K562 (cell line): Measurements from ENCODE around the gene HLF.

ENCODE experiments used
- ARID2 ChIP-seq: fragments of 450-650 bp; IDR thresholded peaks from 2 replicates; pipeline ENCODE4 v1.6.1; 2017; ENCODE audit warnings: antibody characterized with exemption, mild to moderate bottlenecking
- CBFB ChIP-seq: sonication (generic); formaldehyde crosslinking; IDR thresholded peaks from 2 replicates; pipeline ENCODE4 v1.4.0; 2020; ENCODE audit warnings: mild to moderate bottlenecking, missing genetic modification reagents
- EGR1 ChIP-seq: fragments of 450-650 bp; conservative IDR thresholded peaks from 2 replicates; pipeline ENCODE4 v1.6.1; 2017; ENCODE audit warnings: mild to moderate bottlenecking
- ESRRA ChIP-seq: fragments of 450-650 bp; IDR thresholded peaks from 2 replicates; pipeline ENCODE4 v1.6.1; 2014; ENCODE audit warnings: low read depth, mild to moderate bottlenecking, moderate library complexity, borderline replicate concordance
- NFE2 ChIP-seq: IDR thresholded peaks from 2 replicates; pipeline ENCODE4 v1.6.1; 2014; ENCODE audit warnings: antibody characterized with exemption, low read depth
- NFRKB ChIP-seq: fragments of 450-650 bp; IDR thresholded peaks from 2 replicates; pipeline ENCODE4 v1.6.1; 2016; ENCODE audit warnings: low read depth
- POLR2A ChIP-seq: fragments of 450-650 bp; conservative IDR thresholded peaks from 2 replicates; pipeline ENCODE4 v1.6.1; 2016
- SMC3 ChIP-seq: conservative IDR thresholded peaks from 2 replicates; pipeline ENCODE4 v1.6.1; 2011; ENCODE audit warnings: low read depth, low read length, improper control_type of control experiment; ENCODE audit not compliant: insufficient read depth
- TF ChIP-seq, protein P1 (sequence below): sonication (generic); formaldehyde crosslinking; IDR thresholded peaks from 2 replicates; pipeline ENCODE4 v1.5.0; 2020; ENCODE audit warnings: missing genetic modification reagents
- TF ChIP-seq, protein P2 (sequence below): fragments of 450-650 bp; formaldehyde crosslinking; IDR thresholded peaks from 2 replicates; pipeline ENCODE4 v1.4.0; 2022; ENCODE audit warnings: mild to moderate bottlenecking, moderate library complexity
- TF ChIP-seq, protein P3 (sequence below), 2 experiments: fragments of 450-650 bp in 1 of 2; sonication (generic) in 1 of 2; formaldehyde crosslinking in 1 of 2; IDR thresholded peaks; 2 replicates each; pipeline versions ENCODE4 v1.7.1 to v1.9.0; 2016 to 2022; ENCODE audit warnings: inconsistent platforms in 1 of 2, mild to moderate bottlenecking in 1 of 2, missing genetic modification reagents in 1 of 2
- TF ChIP-seq, protein P4 (sequence below), 3 experiments: IDR thresholded peaks in 2 of 3; conservative IDR thresholded peaks in 1 of 3; 2 replicates each; pipeline ENCODE4 v1.5.1; 2011 to 2012; ENCODE audit warnings: low read length in 3 of 3, mild to moderate bottlenecking in 3 of 3, control low read depth in 2 of 3, improper control_type of control experiment in 1 of 3, inconsistent platforms in 1 of 3, low read depth in 1 of 3, mixed read lengths in 1 of 3, moderate library complexity in 1 of 3; ENCODE audit not compliant: insufficient read depth in 2 of 3
- TF ChIP-seq, protein P5 (sequence below): sonication (generic); formaldehyde crosslinking; IDR thresholded peaks from 2 replicates; pipeline ENCODE4 v1.8.1; 2023; ENCODE audit warnings: mild to moderate bottlenecking, missing genetic modification reagents
- TF ChIP-seq, protein P6 (sequence below): fragments of 250-450 bp; sonication (Bioruptor Pico); IDR thresholded peaks from 2 replicates; pipeline ENCODE4 v1.5.0; 2020; ENCODE audit warnings: mild to moderate bottlenecking, borderline replicate concordance

DNA sequence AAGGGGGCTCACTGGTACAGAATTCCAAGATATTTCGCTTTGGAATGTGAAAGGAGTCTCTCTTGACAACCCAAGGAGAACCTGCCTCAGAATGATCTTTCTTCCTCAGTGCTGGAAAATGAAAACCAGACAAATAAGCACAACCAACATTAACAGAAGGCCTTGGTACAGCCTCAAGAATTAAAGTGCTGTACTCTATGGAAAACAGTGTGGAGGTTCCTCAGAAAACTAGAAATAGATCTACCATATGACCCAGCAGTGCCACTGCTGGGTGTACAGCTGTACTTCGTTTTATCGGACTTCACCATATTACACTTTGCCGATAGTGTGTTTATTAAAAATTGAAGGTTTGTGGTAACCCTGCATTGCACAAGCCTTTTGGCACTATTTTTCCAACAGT is 25.2 kb downstream of the HLF start:
- TF ChIP-seq NFE2 = no peak
- TF ChIP-seq ESRRA = no peak
- no peak for TF ChIP-seq EGR1
- TF ChIP-seq CBFB (CRISPR knock-in tag) = no peak
- TF ChIP-seq, protein P1, sequence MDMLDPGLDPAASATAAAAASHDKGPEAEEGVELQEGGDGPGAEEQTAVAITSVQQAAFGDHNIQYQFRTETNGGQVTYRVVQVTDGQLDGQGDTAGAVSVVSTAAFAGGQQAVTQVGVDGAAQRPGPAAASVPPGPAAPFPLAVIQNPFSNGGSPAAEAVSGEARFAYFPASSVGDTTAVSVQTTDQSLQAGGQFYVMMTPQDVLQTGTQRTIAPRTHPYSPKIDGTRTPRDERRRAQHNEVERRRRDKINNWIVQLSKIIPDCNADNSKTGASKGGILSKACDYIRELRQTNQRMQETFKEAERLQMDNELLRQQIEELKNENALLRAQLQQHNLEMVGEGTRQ (CRISPR knock-in tag) = no peak
- TF ChIP-seq, protein P2, sequence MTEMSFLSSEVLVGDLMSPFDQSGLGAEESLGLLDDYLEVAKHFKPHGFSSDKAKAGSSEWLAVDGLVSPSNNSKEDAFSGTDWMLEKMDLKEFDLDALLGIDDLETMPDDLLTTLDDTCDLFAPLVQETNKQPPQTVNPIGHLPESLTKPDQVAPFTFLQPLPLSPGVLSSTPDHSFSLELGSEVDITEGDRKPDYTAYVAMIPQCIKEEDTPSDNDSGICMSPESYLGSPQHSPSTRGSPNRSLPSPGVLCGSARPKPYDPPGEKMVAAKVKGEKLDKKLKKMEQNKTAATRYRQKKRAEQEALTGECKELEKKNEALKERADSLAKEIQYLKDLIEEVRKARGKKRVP (CRISPR knock-in tag) = no peak
- TF ChIP-seq NFRKB = no peak
- TF ChIP-seq, protein P3, sequence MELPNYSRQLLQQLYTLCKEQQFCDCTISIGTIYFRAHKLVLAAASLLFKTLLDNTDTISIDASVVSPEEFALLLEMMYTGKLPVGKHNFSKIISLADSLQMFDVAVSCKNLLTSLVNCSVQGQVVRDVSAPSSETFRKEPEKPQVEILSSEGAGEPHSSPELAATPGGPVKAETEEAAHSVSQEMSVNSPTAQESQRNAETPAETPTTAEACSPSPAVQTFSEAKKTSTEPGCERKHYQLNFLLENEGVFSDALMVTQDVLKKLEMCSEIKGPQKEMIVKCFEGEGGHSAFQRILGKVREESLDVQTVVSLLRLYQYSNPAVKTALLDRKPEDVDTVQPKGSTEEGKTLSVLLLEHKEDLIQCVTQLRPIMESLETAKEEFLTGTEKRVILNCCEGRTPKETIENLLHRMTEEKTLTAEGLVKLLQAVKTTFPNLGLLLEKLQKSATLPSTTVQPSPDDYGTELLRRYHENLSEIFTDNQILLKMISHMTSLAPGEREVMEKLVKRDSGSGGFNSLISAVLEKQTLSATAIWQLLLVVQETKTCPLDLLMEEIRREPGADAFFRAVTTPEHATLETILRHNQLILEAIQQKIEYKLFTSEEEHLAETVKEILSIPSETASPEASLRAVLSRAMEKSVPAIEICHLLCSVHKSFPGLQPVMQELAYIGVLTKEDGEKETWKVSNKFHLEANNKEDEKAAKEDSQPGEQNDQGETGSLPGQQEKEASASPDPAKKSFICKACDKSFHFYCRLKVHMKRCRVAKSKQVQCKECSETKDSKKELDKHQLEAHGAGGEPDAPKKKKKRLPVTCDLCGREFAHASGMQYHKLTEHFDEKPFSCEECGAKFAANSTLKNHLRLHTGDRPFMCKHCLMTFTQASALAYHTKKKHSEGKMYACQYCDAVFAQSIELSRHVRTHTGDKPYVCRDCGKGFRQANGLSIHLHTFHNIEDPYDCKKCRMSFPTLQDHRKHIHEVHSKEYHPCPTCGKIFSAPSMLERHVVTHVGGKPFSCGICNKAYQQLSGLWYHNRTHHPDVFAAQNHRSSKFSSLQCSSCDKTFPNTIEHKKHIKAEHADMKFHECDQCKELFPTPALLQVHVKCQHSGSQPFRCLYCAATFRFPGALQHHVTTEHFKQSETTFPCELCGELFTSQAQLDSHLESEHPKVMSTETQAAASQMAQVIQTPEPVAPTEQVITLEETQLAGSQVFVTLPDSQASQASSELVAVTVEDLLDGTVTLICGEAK (IDR thresholded peaks at IDR 0.05) = no peak
- TF ChIP-seq, protein P3 (CRISPR knock-in tag; IDR thresholded peaks at IDR 0.05) = no peak
- TF ChIP-seq SMC3 = no peak
- TF ChIP-seq, protein P4, sequence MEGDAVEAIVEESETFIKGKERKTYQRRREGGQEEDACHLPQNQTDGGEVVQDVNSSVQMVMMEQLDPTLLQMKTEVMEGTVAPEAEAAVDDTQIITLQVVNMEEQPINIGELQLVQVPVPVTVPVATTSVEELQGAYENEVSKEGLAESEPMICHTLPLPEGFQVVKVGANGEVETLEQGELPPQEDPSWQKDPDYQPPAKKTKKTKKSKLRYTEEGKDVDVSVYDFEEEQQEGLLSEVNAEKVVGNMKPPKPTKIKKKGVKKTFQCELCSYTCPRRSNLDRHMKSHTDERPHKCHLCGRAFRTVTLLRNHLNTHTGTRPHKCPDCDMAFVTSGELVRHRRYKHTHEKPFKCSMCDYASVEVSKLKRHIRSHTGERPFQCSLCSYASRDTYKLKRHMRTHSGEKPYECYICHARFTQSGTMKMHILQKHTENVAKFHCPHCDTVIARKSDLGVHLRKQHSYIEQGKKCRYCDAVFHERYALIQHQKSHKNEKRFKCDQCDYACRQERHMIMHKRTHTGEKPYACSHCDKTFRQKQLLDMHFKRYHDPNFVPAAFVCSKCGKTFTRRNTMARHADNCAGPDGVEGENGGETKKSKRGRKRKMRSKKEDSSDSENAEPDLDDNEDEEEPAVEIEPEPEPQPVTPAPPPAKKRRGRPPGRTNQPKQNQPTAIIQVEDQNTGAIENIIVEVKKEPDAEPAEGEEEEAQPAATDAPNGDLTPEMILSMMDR (IDR thresholded peaks at IDR 0.05 in 2 of 3, conservative IDR thresholded peaks at IDR 0.05 in 1 of 3; ENCODE audit: insufficient read depth in 2 of 3, low read depth in 1 of 3, low read length in 3 of 3) = no peak
- TF ChIP-seq, protein P5, sequence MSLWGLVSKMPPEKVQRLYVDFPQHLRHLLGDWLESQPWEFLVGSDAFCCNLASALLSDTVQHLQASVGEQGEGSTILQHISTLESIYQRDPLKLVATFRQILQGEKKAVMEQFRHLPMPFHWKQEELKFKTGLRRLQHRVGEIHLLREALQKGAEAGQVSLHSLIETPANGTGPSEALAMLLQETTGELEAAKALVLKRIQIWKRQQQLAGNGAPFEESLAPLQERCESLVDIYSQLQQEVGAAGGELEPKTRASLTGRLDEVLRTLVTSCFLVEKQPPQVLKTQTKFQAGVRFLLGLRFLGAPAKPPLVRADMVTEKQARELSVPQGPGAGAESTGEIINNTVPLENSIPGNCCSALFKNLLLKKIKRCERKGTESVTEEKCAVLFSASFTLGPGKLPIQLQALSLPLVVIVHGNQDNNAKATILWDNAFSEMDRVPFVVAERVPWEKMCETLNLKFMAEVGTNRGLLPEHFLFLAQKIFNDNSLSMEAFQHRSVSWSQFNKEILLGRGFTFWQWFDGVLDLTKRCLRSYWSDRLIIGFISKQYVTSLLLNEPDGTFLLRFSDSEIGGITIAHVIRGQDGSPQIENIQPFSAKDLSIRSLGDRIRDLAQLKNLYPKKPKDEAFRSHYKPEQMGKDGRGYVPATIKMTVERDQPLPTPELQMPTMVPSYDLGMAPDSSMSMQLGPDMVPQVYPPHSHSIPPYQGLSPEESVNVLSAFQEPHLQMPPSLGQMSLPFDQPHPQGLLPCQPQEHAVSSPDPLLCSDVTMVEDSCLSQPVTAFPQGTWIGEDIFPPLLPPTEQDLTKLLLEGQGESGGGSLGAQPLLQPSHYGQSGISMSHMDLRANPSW (CRISPR knock-in tag) = no peak
- TF ChIP-seq, protein P6, sequence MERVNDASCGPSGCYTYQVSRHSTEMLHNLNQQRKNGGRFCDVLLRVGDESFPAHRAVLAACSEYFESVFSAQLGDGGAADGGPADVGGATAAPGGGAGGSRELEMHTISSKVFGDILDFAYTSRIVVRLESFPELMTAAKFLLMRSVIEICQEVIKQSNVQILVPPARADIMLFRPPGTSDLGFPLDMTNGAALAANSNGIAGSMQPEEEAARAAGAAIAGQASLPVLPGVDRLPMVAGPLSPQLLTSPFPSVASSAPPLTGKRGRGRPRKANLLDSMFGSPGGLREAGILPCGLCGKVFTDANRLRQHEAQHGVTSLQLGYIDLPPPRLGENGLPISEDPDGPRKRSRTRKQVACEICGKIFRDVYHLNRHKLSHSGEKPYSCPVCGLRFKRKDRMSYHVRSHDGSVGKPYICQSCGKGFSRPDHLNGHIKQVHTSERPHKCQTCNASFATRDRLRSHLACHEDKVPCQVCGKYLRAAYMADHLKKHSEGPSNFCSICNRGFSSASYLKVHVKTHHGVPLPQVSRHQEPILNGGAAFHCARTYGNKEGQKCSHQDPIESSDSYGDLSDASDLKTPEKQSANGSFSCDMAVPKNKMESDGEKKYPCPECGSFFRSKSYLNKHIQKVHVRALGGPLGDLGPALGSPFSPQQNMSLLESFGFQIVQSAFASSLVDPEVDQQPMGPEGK = no peak
- TF ChIP-seq ARID2 = no peak
- no peak for TF ChIP-seq POLR2A
